Left kidney (tissue), 2 donors: ENCODE data around the gene ZNF652. TPM values are rescaled to one million over a fixed set of nuclear protein-coding genes. Genes with fewer than 3 reads are reported as not detected.
"Not testable (repeated sequence)": the region's sequence is repeated elsewhere in the genome, so short reads cannot be mapped to it uniquely, and the experiment has no call there.

Experiments used
- DNase-seq: peaks from one replicate; pipeline ENCODE4 v3.0.0-alpha.2; 2013
- polyA plus RNA-seq: library from polyadenylated mRNA; unstranded; fragments of 120-200 nt; gene quantifications from one replicate; pipeline ENCODE4 v1.2.1, GENCODE V29; 2013; ENCODE audit not compliant: insufficient read length

ZNF652 gene
- polyA plus RNA-seq, 1 donor = 36.7 TPM

GRCh38 chr17:49316889-49317675, 45.0 kb downstream of the ZNF652 start:
- no peak for DNase-seq

GRCh38 chr17:49316258-49316570, 45.8 kb downstream of the ZNF652 start:
- DNase-seq = no peak

- DNase-seq = peak; percentile 63
These were observed 46.3 kb downstream of the ZNF652 start for GRCh38 chr17:49315551-49316257.

GRCh38 chr17:49312722-49313121, 49.3 kb downstream of the ZNF652 start:
- DNase-seq = no peak

GRCh38 chr17:49299996-49300395, 62.1 kb downstream of the ZNF652 start:
- no peak for DNase-seq

- no peak for DNase-seq
These were observed 63.6 kb downstream of the ZNF652 start for GRCh38 chr17:49298371-49298976.

GRCh38 chr17:49297141-49297540, 64.9 kb downstream of the ZNF652 start:
- no peak for DNase-seq

- no peak for DNase-seq
These were observed 67.9 kb downstream of the ZNF652 start for GRCh38 chr17:49294122-49294521.

- DNase-seq = no peak
These were observed 69.1 kb downstream of the ZNF652 start for GRCh38 chr17:49292901-49293300.

- no peak for DNase-seq
These were observed 70.1 kb downstream of the ZNF652 start for GRCh38 chr17:49291929-49292328.

GRCh38 chr17:49290690-49291359, 71.2 kb downstream of the ZNF652 start:
- DNase-seq = peak; percentile 25

- no peak for DNase-seq
These were observed 73.7 kb downstream of the ZNF652 start for GRCh38 chr17:49288388-49288787.

- no peak for DNase-seq
These were observed 74.6 kb downstream of the ZNF652 start for GRCh38 chr17:49287481-49287880.

GRCh38 chr17:49286261-49286973, 75.6 kb downstream of the ZNF652 start:
- not testable (repeated sequence) for DNase-seq

GRCh38 chr17:49285716-49286115, 76.3 kb downstream of the ZNF652 start:
- DNase-seq = no peak

GRCh38 chr17:49280918-49281317, 81.1 kb downstream of the ZNF652 start:
- no peak for DNase-seq

GRCh38 chr17:49280061-49280460, 82.0 kb downstream of the ZNF652 start:
- no peak for DNase-seq

GRCh38 chr17:49279263-49280015, 82.6 kb downstream of the ZNF652 start:
- DNase-seq = not testable (repeated sequence)

- DNase-seq = no peak
These were observed 84.0 kb downstream of the ZNF652 start for GRCh38 chr17:49278076-49278475.

- no peak for DNase-seq
These were observed 84.4 kb downstream of the ZNF652 start for GRCh38 chr17:49277638-49278037.

- not testable (repeated sequence) for DNase-seq
These were observed 86.1 kb downstream of the ZNF652 start for GRCh38 chr17:49275981-49276380.
